ENCODE results near the gene MED12L.

The MED12L gene

DNA sequence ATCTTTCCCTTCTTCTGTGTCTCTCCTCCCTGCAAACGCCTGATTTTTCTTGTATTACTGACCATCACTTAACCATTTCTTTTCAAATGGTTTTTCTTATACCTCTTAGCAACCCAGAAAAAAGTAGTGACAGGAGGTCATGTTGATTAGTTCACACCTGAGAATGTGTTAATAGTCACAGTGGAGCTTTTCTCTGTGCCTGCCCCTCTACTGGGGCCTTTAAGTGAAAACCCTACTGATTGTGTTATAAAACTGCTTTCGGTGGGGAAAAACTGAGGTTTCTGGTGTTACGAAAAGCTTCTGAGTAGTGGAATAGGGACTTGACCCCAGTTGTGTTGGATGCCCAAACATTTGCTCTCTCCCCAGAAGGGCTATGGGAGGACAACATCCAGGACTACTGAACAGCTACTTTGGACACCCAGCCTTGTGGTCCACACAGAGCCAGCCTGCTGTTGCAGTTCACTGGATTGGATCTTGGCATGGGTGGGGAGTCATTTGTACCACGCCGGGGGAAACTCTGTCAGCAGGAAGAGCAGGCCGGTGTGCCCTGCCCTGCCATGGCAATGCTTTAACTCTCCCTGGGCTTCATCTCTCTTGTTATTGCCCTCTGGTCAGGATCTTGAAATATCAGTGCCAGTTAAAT is 220.8 kb downstream of the MED12L start:
- no peak for DNase-seq

DNA sequence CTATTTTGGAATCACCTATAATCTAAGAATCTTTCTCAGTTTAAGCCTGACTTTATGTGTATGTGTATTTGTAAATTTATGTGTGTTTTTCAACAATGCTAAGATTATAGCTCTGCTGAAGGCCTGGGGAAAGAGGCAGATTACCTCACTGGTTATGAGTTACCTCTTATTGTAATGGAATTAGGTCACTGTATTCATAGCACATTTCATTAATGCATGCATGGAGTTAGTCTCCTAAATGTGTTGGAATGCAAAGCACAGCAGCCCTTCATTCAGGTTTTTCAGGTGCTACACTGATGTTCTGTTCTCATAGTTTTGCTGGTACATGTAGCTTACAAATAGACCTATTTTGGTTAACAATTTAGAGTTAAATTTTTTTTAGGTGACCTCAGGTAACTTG is 221.7 kb downstream of the MED12L start:
- no peak for DNase-seq

DNA sequence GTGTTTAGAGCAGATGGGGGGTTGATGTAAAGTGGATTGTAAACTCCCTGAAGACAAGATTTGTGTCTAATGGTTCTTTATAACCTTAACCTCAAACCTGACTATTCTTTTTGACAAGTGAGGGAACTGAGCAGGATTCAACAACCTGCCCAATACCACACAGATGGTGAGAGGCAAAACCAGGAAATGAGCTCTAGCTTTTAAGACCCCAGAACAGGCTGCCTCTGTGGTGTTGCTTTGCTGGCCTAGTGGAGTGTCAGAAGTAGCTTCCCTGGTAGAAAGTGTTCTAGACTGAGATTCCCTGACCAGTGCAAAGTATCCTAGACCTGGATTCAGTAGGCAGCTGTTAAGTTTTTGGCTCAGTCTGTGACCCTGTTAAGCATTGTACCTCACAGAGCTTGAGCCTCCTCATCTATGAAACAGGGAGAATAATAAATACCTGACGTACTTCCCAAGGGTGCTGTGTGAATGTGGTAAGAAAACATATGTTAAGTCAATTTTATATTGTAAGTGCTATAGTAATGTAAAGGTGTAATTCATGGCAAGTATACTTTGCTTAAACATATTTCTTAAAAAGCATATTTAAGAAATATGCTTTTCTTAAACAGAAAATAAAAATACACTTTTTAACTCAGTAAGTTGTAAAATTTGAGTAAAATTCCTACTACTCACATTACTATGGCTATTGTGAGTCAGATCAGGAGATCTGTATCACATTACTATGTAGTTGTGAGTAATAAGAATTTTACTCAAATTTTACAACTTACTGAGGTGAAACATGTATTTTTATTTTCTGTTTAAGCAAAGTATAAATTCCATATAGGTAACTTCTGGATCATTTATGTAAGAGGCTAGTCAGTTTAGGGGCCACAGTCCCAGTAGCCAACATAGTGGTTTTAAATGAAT is 222.4 kb downstream of the MED12L start:
- no peak for DNase-seq

DNA sequence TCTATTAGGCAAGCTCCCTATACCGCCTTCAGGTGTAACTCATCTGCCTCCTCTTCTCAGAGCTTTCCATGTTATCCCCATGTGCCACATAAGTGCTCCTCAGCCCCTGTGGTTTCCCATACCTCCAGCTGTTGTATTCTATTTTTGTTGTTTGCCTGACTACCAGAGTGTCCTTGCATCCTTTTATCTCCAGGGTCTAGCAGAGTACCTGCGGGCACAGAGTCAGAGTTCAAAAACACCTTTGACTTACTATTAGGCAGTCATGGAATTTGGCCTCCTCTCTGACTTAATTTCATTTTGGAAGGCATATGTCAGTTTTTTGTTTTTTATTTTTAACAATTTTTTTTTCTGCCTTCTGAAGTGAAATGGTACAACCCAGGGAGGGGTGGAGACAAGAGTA is 224.1 kb downstream of the MED12L start:
- no peak for DNase-seq

DNA sequence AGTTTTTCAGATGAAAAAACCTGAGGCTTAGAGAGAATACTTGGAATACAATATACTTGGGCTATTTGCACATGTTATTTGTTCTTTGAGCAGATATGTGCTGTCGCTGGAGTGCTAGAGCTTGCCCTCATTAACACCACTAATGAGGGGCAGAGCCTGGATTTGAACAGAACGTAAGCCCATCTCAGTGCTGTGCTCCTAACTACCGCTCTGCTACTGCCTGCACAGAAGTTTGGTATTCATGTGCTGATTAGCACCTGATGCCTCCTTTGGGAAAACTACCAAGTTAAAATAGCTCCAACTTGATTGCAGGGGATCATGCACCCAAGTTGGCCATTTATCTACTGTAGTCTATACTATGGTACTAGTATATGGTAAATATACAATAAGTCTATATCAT is 227.5 kb downstream of the MED12L start:
- DNase-seq = no peak

DNA sequence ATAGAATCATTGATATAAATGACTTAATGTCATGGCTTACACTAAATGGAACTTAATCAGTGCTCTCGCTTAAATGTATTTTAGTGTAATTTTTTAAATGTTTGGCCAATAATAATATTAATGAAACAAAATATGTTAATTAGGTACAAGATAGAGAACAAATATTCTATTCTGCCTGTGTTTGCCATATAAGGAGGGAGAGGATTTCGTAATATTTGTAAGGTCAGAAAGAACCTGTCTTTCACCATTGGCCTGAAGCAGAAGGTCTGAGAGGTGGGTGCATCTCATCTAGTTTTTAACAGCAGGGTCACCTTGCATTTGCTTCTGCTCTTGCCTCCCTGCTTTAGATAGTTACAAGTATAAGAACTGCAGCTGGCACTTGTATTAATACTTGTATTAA is 228.7 kb downstream of the MED12L start:
- DNase-seq = no peak

DNA sequence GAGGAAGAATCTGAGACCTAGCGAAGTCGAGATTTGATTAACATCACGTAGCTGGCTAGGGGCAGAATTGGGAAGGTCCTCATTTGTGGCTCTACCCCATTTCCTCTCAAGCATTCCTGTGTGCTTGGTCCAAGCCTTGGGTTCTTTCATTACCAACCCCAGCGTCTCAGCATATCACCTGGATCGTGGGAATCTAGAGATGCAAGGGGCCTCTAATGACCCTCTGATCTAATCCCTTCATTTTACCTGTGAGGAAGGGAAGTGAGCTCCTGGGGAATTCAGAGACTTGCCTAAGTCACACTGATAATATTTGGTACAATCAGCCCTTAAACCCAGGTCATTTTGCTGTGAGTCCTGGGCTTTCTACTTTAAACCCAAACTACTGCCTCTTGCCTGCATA is 229.1 kb downstream of the MED12L start:
- DNase-seq = no peak

DNA sequence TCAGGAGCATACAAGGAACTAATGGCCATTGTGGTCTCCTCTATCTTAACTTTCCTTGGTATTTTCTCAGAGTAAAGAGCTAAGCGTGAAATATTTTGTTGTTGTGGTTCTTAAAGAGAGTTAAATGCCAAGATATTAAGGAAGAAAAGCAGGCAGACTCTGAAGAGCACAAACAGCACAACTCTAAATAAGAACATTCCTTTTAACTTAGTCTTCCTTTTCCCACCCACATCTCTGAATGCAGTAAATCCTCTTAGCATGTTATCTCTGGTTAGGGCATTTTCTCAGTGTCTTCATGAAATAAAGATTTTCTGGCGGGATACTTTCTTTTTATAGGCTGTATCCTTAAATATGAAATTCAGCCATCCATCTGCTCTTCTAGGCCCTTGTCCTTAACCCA is 229.7 kb downstream of the MED12L start:
- DNase-seq = no peak

DNA sequence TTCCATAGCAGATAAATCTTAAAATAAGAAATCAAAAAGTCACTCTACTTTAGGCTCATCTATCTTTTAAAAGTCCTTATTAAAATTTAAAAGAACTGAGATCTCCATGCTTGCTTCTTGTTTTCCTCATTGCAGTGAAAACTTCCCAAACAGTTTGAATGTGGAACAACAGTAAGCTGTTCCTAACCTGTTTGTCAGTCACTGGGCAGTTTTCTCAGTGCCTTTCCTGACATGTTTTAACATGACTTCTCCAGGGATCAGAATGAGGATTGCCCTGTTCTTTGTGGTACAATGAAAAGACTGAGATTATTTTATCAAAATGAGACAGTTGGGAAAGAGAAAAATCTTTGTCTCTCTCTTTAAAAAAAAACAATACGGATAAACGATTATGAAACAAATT is 230.4 kb downstream of the MED12L start:
- DNase-seq = no peak

DNA sequence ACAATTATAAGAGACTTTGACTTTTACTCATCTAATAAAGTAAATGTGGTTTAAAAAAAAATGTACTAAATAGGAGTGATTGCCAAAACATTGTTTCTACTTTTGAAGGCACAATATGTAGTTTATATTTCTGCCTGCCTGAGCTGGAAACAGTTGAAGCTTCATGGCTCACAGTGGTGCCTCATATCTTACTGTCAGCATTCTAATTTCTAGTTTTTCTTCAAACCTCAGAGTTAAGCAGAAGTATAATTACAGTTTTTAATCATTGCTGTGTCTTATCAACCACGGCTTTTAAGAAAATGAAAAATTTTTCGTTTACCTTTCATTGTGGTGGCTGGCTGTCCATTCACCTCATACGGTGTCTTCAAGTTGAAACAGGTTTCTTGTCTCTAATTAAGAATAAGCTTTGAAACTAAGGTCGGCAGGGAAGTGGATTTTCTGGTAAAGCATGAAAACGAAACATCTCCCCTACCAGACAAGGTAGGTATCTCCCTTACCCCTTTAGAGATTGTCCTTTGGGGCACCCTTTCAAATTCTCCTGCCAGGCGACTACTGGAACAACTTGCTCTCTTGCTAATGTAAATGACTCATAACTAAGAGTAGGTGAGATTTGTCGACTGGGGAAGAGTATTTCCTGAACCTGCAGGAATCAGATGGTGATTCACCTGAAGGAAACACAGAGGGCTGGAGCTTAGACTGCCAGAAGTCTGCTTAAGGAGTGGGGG is 231.0 kb downstream of the MED12L start, which contains the start of gene GPR87:
GPR87 (minus strand) TSS at position 554 of the 725 bp plus-strand sequence. CDS start 16,720 bp downstream, outside the sequence.
- no peak for DNase-seq

DNA sequence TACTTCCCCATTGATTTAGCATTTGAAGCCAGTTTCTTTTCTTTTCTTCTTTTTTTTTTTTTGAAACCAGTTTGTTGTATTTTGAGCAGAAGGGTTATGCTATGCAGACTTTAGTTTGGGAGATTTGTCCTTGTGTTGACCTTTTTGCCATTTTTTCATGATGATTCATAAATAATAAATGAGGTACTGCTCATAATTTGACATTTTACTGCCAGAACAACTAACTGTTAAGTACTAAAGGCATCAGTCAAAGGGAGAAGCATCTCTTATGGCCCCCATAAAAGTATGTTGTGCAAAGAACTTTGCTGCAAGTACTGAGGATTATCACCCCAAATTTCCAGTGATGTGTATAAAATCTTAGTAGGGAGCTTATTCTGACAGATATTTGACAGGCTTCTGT is 232.8 kb downstream of the MED12L start:
- DNase-seq = no peak

DNA sequence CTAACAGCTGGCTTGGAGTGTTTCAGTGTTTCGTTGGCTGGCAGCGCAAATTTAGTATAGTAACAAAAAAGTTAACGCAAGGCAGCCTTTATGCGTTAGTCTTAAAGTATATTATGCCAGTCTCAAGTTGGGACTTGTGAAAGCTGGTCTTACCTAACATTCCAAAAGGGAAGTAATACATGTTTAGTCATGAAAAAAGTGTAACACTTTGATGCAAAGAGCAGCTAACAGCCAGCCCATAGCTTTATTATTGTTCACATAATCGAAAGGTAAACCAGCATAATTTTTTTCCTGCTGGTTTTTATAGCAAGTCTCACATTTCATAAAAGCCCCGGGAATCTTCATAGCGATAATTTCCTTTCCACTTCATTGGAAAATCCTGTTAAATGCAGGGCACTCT is 233.5 kb downstream of the MED12L start:
- DNase-seq = no peak

DNA sequence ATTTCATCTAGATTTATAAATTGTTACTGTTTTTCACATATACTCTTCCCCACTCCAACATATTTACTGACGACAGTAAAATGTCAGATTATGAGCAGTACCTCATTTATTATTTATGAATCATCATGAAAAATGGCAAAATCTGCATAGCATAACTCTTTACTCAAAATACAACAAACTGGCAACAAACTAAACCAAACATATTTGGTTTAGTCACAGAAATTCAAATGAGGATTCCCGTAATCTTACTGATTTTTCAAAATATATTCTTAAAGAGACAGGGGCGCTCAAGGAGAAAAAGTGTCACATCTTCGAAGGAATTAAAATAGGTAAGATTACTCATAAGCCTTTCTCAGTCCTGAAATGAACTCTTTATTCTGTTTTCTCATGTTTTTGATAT is 234.2 kb downstream of the MED12L start:
- DNase-seq = no peak

DNA sequence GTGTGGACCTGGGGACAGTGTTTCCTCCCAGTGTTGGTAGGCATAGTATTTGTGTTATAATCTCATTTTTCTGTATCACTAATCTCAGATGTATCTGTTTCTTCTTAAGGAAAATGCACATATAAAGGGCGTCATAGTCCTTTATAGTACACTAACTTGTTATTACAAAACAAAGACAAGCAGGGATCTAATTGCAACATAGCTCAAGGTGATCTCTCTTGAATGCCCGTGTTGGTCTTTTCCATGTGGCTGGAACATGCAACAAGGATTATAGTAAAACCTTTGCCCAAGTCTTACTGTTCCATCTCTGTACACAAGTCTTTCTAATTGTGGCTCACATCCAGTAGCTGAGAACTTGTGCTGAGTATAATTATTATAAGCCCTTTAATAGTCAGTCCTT is 234.7 kb downstream of the MED12L start:
- DNase-seq = no peak

DNA sequence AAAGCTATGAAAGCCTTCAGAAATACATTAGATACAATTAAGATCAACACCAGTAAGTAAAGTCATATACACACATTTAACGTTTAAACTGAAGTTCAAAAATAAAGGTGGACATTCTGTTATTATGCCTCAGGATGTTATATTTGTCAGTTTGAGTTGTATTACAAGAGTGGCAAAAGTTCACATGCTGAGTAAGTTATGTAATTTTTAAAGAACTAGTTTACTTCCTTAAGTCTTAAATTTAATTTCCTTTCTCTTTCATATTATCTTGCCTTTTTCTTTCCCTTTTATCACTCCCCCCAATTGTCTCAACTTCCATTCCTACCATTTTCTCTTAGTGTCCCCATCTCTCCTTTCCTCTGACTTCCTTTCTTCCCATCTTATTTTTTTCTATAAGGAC is 236.1 kb downstream of the MED12L start:
- DNase-seq = no peak

DNA sequence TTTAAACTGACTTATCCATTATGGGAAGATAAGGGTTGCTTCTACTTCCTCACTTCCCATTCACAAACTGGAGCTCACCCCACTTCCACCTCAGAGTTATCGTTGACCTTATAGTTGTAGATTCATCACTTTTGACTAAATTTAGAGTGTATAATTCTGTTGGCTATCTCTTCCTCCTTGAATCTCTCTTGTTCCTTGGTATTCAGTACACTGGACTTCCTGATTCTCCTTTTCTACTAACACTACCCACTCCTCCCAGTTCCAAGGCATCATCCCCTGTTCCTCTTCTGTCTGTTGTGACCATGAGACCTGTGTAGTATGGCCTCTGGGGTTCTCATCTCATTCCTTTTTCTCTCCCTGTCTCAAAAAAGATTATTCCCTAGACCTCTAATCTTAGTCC is 237.0 kb downstream of the MED12L start:
- no peak for DNase-seq

DNA sequence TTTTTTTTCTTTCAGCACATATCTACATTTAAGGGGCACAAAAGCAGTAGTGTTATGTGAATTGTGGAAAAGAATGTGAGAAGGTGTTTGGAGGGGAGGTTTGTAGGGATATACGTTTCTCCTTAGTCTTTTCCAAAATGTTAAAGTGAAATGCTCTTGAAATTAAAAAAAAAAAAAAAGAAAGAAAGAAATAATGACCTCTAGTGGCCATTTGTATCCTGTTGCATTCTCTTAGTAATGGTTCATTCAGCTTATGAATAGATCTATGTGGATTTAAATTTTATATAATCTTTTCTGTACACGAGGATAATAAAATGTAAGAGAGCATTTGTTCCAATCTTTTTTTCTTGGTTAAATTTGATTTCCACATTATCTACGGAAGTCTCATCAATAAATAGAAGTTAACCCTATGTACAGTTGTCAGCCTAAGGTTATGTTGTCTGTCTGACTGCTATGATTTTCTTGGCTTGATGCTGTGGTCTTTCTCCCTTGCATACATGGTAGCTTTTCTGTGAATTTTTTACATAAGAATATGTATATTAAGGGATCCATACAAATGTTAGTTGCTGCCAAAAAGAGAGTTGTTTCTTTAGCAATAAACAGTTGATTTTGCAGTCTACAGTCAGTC is 242.2 kb downstream of the MED12L start:
- DNase-seq = no peak

DNA sequence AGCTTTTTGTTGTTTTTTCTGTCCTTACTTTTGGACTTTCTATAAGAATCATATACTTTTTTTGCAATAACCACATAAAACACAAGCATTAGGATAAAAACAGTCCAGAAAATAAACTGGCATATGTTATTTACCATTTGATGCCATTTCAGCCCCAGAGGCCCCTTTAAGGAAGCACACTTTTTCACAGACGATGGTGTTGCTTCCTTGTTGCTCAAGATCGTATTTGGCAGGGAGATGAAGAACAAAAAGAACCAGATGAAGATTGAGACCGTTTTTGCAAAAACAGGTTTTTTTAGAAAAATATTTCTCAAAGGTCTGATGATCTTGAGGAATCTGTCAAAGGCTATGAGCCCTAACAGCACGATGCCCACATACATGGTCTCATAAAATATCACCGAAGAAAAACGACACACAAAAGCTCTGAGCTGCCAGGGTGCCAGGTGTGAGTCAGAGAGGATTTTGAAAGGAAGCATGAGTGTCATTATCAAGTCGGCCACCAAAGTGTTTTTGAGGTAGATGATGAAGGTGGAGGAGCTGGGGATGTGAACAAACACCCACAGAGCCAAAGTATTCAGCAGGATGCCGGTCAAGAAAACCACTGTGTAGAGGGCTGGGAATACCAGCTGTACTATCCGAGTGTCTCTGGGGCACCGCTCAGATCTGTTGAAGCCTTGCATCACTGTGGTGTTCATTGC is 243.0 kb downstream of the MED12L start:
- no peak for DNase-seq

DNA sequence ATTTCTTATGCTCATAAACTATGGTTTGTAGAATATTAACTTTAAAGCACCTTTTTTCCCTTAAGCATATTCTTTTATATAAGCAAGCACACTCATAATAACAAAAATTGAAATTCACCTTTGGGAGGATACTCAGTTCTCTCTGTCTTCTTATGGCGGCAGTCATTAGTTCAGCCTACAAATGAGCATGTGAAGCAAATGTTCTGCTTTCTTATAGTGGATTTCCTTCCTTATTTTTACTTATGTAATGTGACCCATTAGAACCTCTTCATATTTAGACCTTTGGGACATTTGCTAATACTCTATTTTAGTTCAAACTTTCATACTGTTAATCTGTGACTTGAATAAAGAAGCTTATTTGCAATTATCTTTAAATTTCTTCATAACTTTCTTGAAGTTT is 243.9 kb downstream of the MED12L start, which contains the start of gene P2RY13:
P2RY13 (minus strand) TSS at position 187 of the 400 bp plus-strand sequence; CDS start at position 166, 21 bp downstream.
- no peak for DNase-seq

DNA sequence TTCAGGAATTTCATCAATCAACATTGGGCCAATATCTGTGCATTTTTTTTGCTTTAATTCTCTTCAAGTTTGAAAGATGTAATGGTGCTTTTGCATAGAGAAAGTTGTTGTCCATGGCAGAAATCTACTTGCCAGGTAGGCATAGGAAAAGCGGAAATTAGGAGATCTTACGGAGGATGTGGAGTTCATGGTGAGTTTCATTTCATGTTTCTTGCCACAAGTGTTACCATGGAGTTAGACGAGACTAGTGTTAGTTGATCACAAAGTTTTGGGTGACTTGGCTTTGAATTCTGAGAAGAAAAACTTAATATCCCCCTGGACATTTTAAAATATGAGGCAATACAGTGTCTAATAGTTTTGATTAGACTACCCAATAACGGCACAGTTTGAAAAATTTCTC is 244.9 kb downstream of the MED12L start:
- DNase-seq = no peak

DNA sequence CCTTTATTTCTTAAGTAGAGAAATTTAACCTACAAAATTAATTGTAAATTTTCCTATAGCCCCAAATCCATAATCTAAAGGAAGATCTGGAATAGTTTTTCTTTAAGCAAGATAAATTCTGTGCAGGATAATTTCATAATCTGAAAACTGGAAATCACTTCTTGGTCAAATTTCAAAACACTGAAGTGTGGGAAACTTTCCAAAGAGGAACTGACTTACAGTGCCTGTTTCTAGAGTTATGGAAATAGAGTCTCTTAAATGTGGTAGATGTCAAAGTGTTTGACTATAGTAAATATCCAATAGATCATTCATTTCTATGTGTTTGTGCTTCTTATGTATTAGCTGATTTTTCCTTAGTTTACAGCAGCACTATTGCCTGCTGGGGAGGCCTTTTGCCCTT is 245.4 kb downstream of the MED12L start:
- DNase-seq = no peak

DNA sequence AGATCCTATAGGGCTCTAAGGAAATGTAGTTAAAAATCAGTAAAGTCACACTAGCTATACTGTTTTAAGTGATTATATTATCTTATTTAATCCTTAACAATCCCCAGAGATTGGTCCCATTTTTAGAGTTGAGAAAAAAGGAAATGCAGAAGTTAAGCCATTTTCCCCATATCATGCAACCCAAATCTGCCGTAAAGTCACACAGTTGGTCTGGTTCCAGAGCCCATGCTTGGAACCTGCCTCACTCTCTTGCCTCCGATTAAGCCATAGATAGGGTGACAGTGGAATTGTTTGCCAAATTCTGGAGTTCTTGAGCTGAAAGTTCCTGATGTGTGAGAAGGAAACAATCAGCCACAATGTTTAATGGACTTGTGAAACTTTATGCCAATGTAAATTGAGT is 246.2 kb downstream of the MED12L start:
- no peak for DNase-seq

DNA sequence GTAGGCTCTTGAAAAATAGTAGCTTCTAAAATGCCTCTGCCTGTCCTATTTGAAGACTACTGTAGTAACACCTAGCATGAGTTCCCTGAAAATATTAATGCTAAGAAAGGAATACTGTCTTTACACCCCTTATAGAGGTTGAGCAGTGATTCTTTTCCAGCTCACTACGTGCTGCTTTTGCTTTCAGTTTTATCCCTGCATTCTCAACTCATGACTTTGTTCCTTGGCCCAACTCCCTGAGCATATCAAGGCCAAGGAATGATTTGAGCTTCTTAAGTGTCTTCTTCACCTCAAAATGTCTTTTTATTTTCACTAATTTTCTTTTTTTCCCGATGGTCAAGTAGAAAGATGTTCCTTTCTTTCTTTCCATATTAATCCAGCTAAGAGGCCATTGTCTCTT is 260.4 kb downstream of the MED12L start:
- DNase-seq = no peak

All from activated T-cell treated with anti-CD3 and anti-CD28 coated beads for 4 hours (primary cell).